Fibroblast of upper back skin (primary cell): Measurements from ENCODE around the gene ZDHHC8.

Experiments
- DNase-seq: peaks from one replicate; pipeline ENCODE4 v3.0.0-alpha.2; 2013

Gene ZDHHC8

DNA sequence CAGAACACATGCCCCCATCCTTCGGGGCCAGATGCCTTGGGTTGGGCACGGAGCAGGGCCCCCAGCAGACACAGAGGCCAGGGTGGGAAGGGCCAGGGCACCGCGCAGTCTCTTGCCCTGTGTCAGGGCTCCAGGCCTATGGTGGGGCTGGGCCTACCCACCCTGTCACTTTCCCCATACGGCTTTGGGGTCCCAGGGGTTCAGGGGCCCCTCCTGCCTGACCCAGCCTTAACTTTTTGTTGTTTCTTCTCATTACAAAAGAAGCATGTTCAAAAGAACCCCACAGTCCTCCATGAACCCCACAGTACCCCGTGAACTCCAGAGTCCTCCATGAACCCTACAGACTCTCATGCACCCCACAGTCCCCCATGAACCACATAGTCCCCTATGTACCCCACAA is 52.2 kb downstream of the ZDHHC8 start:
- no peak for DNase-seq

DNA sequence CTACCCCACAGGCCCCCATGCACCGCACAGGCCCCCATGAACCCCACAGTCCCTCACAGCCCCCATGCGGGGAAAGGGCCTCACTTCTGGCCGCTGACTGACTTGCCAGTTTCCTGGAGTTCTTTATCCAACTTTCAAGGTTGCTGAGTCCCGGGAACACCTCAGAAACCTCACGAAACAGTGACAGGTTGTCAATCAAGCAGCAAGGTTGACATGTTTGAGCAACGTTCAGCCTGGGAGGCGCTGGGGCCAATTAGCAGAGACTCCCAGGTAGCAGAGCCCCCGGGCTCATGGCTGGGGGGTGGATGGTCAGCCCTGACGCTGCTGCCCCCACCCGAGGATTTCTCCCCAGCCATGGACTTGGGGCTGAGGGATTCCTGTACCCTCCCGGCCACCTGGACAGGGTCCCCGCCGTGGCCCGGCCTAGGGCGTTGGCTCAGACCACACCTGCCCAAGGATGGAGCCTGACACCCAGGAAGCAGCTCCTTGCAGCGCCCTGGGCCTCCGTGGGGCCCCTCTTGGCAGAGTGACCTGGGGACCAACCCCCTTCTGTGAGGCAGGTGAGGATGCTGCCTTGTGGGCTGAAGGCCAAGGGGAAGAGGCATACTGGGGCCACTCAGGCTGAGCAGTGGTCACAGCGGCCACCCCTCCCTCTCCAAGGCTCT is 53.0 kb downstream of the ZDHHC8 start:
- DNase-seq: no peak

DNA sequence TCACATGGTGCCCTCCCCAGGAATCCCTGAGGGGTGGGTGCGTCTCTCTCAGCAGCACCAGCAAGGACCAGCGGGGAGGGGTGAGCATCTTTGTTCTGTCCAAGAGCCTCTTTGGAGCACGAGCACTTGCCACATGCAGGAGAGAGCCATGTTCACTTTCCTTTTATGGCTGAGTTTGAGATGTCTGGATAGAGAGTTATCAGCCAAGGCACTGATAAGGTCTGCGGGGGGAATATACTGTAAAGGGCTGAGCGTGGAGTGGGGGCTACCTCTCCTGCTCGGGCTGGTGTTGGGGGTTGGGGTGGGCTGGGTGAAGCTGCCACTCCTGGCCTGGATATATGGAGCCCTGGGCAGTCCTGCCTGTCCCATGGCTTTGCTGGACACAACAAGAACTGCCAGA is 54.1 kb downstream of the ZDHHC8 start:
- no peak for DNase-seq

DNA sequence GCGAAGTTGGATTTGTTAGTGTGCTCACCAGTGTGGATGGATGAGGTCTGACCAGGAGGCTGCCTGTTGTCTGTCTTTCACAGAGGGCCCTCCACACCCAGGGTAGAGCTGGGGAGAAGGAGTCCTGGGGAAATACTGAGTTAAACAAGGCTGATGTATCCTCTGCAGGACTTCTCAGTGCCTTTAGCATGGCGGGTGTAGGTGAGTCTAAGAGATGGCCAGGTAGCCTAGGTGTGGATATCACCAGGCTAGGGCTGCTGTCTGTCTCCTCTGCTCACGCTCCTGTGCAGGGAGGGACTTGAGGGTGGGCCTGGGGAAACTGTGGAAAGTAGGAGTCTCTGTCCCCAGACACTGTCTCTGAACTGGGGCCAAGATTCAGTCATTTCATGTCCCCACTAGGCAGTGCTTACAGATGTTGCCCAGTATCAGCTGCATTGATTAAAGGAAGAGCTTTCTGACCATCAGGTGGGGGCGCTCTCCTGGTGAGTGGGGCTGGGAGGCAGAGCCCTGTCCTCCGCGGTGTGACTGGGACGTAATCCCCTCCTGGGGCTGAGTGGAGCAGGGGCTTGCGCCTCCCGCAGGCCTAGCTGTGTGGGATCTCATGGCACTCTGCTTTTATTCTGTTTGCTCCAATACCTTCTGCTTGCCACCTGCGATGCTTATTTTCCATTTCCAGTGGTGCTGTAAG is 54.7 kb downstream of the ZDHHC8 start:
- DNase-seq: no peak

DNA sequence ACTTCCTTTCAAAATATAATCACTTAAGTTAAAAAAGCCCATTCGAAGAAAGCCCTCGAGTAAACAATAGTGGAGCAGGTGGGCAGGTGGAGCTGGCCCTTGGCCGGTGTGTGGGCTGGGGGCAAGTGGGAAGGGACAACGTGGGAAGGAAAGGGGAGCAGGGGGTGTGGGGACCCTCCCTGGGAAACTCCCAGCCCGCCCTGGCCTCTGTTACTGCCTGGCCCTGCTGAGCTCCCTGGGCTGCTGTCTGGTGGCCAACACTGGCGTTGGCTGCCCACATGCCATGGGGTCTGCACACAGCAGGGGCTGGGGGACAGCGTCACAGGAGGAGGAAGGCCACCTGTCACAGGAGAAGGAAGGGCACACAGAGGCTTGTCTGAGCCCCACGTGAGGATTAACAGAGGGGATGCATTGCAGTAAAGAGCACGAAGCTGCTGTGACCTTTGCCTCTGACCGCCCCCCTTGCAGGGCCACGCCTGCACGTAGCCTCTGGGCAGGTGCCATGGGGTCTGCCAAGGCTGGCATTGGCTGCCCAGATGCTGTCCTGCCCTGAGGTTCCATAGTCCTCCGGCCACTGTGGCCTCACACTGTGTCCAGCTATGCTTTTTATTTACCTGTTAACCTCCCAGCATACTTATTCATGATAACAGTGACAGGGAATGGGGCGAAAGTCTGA is 55.4 kb downstream of the ZDHHC8 start:
- no peak for DNase-seq

DNA sequence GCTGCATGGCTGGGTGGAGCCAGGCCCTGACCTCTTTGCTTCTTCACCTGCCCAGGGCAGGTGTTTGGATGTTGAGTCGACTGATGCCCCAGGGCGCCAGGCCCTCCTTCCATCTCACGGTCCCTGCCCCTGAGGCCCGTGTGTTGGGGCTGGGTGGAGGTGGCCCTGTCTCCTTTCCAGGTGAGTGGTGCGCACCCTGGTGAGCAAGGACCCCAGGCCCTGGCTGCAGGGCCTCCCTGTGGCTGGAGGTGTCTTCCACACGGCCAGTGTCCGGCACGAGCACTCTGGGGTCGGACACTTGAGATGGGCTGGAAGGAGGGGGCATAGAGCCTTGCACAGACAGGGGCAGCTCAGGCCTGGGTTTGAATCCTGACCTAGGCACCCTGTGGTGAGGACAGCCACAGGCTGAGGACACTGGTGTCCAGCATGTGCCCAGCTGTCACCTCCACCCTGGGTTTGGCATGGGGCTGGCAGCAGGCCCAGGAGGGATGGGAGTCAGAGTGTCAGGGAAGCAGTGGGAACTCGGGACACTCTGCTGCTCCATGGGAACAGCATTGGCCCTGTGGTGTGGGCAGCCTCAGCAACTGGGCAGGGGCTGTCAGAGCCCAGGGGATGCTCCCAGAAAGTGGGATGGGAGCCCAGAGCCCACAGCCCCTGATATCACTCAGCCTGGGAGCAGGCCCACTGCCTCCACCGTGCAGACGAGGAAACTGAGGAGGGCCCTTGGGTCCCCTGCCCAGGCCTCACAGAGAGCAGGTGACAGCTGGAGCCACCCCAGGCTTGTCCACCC is 56.4 kb downstream of the ZDHHC8 start:
- no peak for DNase-seq

DNA sequence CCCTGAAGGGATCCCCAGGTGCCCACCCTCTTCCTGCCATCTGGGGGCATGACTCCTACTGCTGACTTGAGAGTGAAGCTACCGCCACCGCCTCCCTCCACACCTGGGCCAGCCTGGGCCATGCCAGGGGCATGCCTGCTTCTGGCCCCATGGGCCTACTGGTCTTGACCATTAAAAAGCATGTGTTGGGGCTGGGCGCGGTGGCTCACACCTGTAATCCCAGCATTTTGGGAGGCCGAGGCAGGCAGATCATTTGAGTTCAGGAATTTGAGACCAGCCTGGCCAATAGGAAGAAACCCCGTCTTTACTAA is 56.9 kb downstream of the ZDHHC8 start:
- DNase-seq: no peak

DNA sequence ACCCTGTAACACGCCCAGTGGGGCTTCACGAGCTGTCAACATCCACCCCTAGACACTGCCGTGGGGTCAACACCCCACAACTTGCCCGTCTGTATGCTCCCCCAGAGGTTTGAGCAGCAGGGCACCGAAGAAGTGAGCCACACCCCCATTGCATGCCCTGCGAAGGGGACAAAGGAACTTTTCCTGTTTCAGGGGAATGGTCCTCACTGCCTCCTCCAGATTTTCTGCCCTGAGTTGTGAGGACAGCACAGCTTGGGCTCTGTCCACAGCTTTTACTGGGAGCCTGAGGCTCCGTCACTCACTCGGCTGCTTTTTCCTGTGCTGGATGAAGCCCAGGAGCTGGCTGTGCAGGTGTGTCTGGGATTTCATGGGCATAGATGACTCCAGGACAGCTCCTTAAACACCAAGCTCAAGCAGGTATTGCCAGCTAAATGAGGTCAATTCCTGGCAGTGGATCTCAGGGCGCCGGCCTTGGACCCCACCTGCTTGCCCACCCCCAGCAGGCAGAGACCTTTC is 59.5 kb downstream of the ZDHHC8 start:
- no peak for DNase-seq

DNA sequence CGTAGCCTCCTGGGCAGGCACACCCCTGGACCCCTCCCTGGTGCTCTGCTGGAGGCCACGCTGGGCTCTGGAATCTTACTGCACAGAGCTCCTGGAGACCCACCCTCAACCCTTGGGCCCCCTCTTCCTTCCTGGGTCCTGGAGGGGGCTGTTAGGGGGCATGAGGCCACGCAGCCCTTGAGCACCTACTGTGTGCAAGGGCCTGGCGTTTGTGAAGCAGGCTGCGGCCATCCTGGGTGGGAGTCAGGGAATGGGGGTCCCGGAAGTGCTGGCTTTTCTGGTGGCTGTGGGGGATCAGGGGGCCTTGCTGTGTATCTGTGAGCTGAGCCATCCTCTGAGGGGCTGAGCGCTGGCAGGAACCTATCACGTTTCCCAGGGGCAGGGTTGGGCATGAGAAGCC is 60.2 kb downstream of the ZDHHC8 start:
- DNase-seq: no peak

DNA sequence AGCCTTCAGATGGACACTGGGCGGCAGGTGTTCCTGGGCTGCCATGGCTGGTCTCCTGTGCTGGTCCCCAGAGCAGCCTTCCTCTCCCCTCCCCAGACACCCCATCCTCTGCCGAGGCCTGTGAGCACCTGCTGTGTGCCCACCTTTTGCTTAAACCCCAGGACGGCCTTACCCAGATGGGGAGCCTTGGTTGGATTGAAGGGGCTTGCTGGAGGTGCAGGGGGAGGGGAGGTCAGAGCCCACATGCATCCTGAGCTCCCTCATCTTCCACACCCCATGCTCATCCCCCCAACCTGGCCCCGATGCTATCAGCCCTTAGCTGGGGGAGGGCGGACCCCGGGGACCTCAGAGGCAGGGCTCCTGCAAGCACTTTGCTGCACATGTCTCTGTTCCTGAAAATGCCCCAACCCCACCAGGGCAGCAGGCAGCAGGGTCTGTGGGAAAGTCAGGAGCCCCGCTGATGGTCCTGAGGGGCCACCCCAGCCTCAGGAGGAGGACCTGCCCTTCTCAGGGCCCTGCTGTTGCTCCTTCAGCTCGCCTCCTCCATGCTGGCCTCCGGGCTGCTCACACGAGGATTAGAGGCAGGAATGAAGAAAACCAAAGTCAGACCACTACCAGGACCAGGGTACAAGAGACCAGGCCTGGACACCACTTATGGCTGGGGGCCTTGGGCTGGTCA is 60.8 kb downstream of the ZDHHC8 start:
- DNase-seq: no peak

DNA sequence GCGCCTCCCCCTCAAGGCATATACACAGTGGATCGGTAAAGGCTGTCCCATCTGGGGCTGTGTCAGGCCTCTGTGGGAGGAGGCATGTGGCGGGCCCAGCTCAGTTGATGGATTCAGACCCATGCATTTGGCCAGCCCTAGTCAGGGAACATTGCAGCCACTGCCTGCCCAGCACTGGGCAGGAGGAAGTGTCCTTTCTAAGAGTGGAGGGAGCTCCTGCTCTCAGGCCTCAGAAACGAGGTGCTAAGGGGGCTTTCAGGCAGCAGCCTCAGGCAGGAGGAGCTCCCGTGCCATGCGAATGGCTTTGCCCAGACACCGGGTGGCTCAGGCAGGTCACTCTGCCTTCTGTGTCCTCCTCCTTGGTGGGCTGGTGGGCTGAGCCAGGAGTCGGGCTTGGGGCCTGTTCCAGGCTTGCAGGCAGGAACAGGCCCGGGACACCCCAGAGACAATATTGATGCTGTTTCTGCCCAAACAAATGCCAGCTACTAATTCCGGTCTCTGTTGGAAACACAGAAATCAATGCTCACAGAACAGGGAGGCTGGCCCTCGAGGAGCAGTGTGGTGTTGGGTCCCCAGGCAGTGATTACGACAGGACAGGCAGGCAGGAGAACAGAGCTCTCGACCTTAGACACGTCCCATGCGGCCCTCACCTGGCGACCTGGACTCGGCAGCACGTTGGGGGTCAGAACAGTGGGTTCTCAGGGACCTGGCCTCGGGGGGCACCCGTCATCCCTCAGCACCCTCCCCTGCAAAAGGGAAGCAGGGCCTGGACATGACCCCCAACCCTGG is 61.6 kb downstream of the ZDHHC8 start:
- no peak for DNase-seq

DNA sequence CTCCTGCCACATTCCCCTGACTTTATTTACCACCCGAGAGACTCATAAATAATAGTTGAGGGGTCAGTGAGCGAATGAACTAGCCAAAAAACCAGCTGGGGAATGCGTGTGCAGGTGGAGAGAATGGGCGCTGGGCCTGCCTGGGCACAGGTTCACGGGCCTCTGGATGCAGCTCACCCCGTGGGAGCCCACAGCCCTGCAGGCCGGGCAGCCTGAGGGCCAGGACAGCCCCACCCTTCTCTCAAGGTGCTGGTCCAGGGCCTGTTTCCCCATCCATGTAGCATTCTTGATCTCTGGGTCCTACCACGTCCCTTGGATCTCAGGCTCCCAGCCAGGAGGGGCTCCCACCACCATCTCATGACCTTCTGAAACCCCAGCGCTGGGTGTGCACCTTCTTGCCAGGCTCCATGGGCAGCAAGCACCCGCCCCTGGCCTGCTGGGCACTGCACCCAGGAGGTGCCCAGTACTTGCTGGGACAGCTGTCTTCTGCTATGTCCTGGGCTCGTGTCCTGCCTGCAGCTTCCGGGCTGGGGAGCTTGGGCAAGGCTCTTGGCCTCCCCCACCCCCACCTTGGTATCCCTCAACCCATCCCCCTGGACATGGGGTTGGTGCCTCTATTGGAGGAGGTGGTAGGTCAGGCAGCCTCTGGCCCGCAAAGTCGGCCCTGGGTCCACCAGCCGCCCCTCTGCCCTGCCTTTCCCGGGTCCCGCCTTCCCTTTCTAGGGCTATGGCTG is 62.3 kb downstream of the ZDHHC8 start:
- DNase-seq: no peak

DNA sequence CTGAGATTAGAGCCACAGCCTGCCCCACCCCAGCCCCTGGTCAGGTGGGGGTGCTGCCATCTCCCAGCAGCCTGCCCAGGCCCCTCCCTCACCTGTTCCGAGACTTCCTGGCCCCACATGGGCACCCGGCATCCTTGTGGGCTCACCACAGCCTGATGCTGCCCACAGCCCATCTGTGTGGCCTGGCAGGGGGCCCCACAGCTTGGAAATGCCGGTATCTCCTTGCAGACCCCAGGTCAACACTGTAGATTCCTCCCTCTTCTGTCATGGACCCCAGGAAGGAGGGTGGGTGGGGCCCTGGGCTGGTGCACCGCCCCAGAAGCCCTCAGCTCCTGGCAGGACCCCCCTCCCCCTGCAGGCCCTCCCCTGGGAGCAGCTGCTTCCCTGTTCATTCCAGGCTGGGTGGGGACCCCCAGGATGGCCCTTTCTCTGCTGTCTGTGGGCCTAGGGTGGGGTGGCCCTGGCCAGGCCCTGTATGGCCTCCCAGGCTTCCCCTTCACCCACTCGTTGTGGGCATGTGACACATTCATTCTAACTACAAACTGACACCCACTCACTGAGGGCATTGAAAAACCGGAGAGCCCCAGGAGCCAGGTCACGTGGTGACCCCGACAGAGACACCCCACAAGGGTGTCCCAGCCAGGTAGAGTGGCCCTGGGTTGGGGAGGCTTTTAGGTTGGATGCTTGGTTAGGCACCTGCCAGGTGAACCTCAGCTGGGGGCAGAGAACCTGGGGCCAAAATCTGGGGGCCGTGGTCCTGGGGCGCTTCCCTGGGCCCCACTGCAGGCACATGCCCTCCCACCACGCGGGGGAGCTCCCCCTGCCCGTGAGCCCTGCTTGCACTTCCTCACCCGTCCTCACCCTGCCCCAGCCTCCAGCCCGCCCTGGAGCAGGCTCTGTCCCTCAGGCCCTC is 63.3 kb downstream of the ZDHHC8 start:
- DNase-seq: no peak

DNA sequence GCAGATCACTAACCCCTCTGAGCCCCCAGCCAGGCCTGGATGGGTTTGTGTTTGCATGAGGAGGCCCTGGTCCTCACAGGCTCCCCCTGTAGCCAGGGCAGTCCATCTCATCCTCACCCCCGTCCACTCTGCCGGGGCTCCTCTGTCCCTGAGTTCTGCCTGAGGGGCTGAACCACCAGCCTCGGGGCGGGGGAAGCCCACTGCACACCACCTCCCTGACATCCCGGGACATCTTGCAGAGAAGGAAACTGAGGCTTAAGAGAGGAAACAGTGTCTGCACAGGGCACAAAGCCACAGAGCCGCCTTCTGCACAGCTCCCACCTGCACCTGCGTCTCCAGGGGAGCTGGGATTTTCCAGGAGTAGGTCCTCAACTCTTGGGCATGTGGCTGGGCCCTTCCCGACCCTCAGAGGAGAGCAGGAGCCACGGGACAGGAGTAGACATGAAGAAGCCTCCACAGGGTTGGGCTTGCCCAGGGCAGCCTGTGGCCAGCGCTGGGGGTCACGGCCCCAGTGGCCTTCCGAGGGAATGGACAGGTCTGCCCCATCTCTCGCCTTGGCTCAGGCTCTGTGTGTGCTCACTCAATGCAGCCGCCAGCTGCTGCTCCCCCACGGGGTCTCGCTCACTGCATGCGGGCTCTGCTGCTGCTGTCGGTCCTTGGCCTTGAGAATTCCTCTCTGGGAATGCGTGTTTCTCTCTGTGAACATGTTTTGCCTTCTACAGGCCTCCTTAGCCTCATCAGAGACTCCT is 64.7 kb downstream of the ZDHHC8 start:
- DNase-seq: no peak
